HepG2 (cell line): ENCODE results near the gene SEPTIN3. TPM values are rescaled to one million over a fixed set of nuclear protein-coding genes. Genes with fewer than 3 reads are reported as not detected.

Experiments used
- ATAC-seq: fragments of 200-7000 bp; cut with Tn5 transposase; 3 replicates; pipeline ENCODE4 v1.9.1; 2020; ENCODE audit warnings: mild to moderate bottlenecking, moderate library complexity
- BruUV-seq: library from RNA; stranded (reverse); fragments of 400-500 nt; replicated peaks from 2 replicates; lab custom pipeline; 2021; lab: Mats Ljungman, UMichigan
- CTCF ChIA-PET: fragments of 300-600 bp; formaldehyde crosslinking; extraction: SDS; loops from one replicate; lab custom pipeline; 2021; ENCODE audit warnings: low total read pairs, inconsistent platforms, low intra/inter-chr PET ratio; lab: Yijun Ruan, JAX
- POLR2A ChIA-PET: fragments of 350-600 bp; sonication (Branson Sonifier 250); formaldehyde crosslinking; loops from one replicate; lab custom pipeline; 2020; ENCODE audit warnings: antibody characterized with exemption, inconsistent platforms; lab: Yijun Ruan, JAX
- DNase-seq: peaks from one replicate; pipeline ENCODE4 v3.0.0-alpha.2; 2015; ENCODE audit warnings: low spot score
- FAIRE-seq: peaks from 3 replicates; lab custom pipeline; 2011; peaks lifted over from hg19 to GRCh38; lab: Jason Lieb, UNC
- H2AFZ ChIP-seq: one replicate; pipeline ENCODE4 v1.6.1; 2011; ENCODE audit warnings: low read length, inconsistent platforms
- H3K27ac ChIP-seq: fragments of 300-600 bp; 3 replicates; pipeline ENCODE4 v1.8.0; 2011; ENCODE audit warnings: mixed run types, mild to moderate bottlenecking, mixed read lengths, low read length, inconsistent platforms; ENCODE audit not compliant: insufficient read depth; ENCODE audit errors: extremely low read length
- H3K27me3 ChIP-seq, 2 experiments: fragments of 200-600 bp in 1 of 2; 2 replicates in 1 of 2; 3 replicates in 1 of 2; pipeline versions ENCODE4 v1.6.0 to v1.8.0; 2011; ENCODE audit warnings: low read length in 2 of 2, mild to moderate bottlenecking in 2 of 2, moderate library complexity in 2 of 2, inconsistent platforms in 1 of 2; ENCODE audit not compliant: insufficient read depth in 2 of 2, control insufficient read depth in 1 of 2
- H3K36me3 ChIP-seq, 2 experiments: fragments of 200-600 bp in 1 of 2; replicated peaks in 1 of 2; 2 replicates in 1 of 2; 3 replicates in 1 of 2; pipeline versions ENCODE4 v1.5.1 to v1.8.0; 2011; ENCODE audit warnings: low read length in 2 of 2, inconsistent platforms in 1 of 2; ENCODE audit not compliant: insufficient read depth in 2 of 2, control insufficient read depth in 1 of 2
- H3K4me1 ChIP-seq: 2 replicates; pipeline ENCODE4 v1.5.1; 2012; ENCODE audit warnings: low read length, inconsistent platforms; ENCODE audit not compliant: insufficient read depth
- H3K4me2 ChIP-seq: 2 replicates; pipeline ENCODE4 v1.6.0; 2011; ENCODE audit warnings: low read depth, low read length, inconsistent platforms
- H3K4me3 ChIP-seq, 3 experiments: fragments of 200-600 bp in 1 of 3; sonication (generic), shearing (Covaris generic) in 1 of 3; replicated peaks in 1 of 3; 2 replicates each; pipeline ENCODE4 v1.5.1; 2011 to 2016; ENCODE audit warnings: low read length in 3 of 3, inconsistent platforms in 2 of 3, low read depth in 2 of 3, mild to moderate bottlenecking in 2 of 3, control low read depth in 1 of 3, mixed read lengths in 1 of 3; ENCODE audit not compliant: insufficient read depth in 1 of 3
- H3K79me2 ChIP-seq: one replicate; pipeline ENCODE4 v1.6.1; 2011; ENCODE audit warnings: low read length, inconsistent platforms; ENCODE audit not compliant: insufficient read depth
- H3K9ac ChIP-seq: 2 replicates; pipeline ENCODE4 v1.6.0; 2011; ENCODE audit warnings: mild to moderate bottlenecking, low read depth, low read length, inconsistent platforms; ENCODE audit not compliant: insufficient read depth
- H3K9me3 ChIP-seq: 2 replicates; pipeline ENCODE4 v1.5.1; 2012; ENCODE audit warnings: mild to moderate bottlenecking, low read length
- H4K20me1 ChIP-seq: 2 replicates; pipeline ENCODE4 v1.6.0; 2011; ENCODE audit warnings: inconsistent platforms, mild to moderate bottlenecking, low read length, moderate library complexity; ENCODE audit not compliant: insufficient read depth
- DNMT3B ChIP-seq: conservative IDR thresholded peaks from 2 replicates; pipeline ENCODE4 v1.6.1; 2016; ENCODE audit warnings: missing biosample characterization, control low read depth
- FOXO1 ChIP-seq: sonication (generic); formaldehyde crosslinking; IDR thresholded peaks from 2 replicates; pipeline ENCODE4 v1.4.0; 2020; ENCODE audit warnings: missing genetic modification reagents
- HES4 ChIP-seq: sonication (generic); formaldehyde crosslinking; IDR thresholded peaks from 2 replicates; pipeline ENCODE4 v1.9.0; 2021; ENCODE audit warnings: mild to moderate bottlenecking, missing genetic modification reagents, borderline replicate concordance
- IKZF1 ChIP-seq: fragments of 450-650 bp; IDR thresholded peaks from 2 replicates; pipeline ENCODE4 v1.7.1; 2016
- IRX3 ChIP-seq: sonication (generic); formaldehyde crosslinking; IDR thresholded peaks from 2 replicates; pipeline ENCODE4 v1.8.1; 2023; ENCODE audit warnings: mild to moderate bottlenecking, low read depth, missing genetic modification reagents, borderline replicate concordance
- MTA3 ChIP-seq: sonication (generic); formaldehyde crosslinking; IDR thresholded peaks from 2 replicates; pipeline ENCODE4 v1.4.0; 2020; ENCODE audit warnings: missing genetic modification reagents
- PHF21A ChIP-seq: sonication (generic); formaldehyde crosslinking; IDR thresholded peaks from 2 replicates; pipeline ENCODE4 v1.5.0; 2020; ENCODE audit warnings: mild to moderate bottlenecking, missing genetic modification reagents
- RARG ChIP-seq: sonication (generic); formaldehyde crosslinking; IDR thresholded peaks from 2 replicates; pipeline ENCODE4 v1.4.0; 2020; ENCODE audit warnings: low read depth, mild to moderate bottlenecking, missing genetic modification reagents
- RFXAP ChIP-seq: sonication (generic); formaldehyde crosslinking; IDR thresholded peaks from 2 replicates; pipeline ENCODE4 v1.4.0; 2020; ENCODE audit warnings: missing genetic modification reagents, borderline replicate concordance
- XRCC5 ChIP-seq: fragments of 200-400 bp; formaldehyde crosslinking; optimal IDR thresholded peaks from 2 replicates; pipeline ENCODE3; 2017; ENCODE audit warnings: mild to moderate bottlenecking, low read length
- ZFP36L1 ChIP-seq: sonication (generic); formaldehyde crosslinking; IDR thresholded peaks from 2 replicates; pipeline ENCODE4 v1.8.0; 2022; ENCODE audit warnings: mild to moderate bottlenecking, missing genetic modification reagents, moderate library complexity
- ZNF44 ChIP-seq: sonication (generic); formaldehyde crosslinking; IDR thresholded peaks from 2 replicates; pipeline ENCODE4 v1.5.1; 2020; ENCODE audit warnings: mild to moderate bottlenecking, missing genetic modification reagents
- ZNF589 ChIP-seq: sonication (generic); formaldehyde crosslinking; conservative IDR thresholded peaks from 2 replicates; pipeline ENCODE4 v1.8.0; 2022; ENCODE audit warnings: mild to moderate bottlenecking, moderate library complexity, missing genetic modification reagents
- WGBS: methylation state at CpG from one replicate; pipeline ENCODE4 v1.1.6; 2017; ENCODE audit warnings: low lambda C conversion rate; 5-methylcytosine and 5-hydroxymethylcytosine counted together
- in situ Hi-C: cut with HindIII; loops from 2 replicates; pipeline ENCODE4 v1.10.0; 2017; ENCODE audit warnings: low pct_unique_long_range_greater_than_20kb; ENCODE audit not compliant: extremely low pct_ligation_motif_present
- intact Hi-C: fragments of 100-400 bp; cut with micrococcal nuclease; formaldehyde crosslinking; loops from one replicate; pipeline ENCODE4 v1.10.0; 2022; ENCODE audit not compliant: unreplicated experiment
- polyA plus RNA-seq, 8 experiments: library from polyadenylated mRNA; depleted of rRNA in 3 of 8; stranded (reverse) in 7 of 8; unstranded in 1 of 8; fragments of >200 nt; fragmentation: Illumina TruSeq in 4 of 8; extraction: Trizol in 4 of 8; gene quantifications; 2 replicates each; pipeline versions ENCODE4 v1.2.1 to v1.2.3, GENCODE V29; 2011 to 2016; ENCODE audit warnings: low read depth in 4 of 8, missing spikeins in 1 of 8, mixed read lengths in 1 of 8; ENCODE audit not compliant: insufficient read depth in 1 of 8
- total RNA-seq, 5 experiments: library from RNA; depleted of rRNA; stranded (reverse); fragments of >200 nt; fragmentation: Illumina TruSeq; extraction: Trizol; gene quantifications; 2 replicates each; pipeline ENCODE4 v1.2.3, GENCODE V29; 2016; ENCODE audit warnings: low read depth in 1 of 5
- TF ChIP-seq, protein P1 (sequence below): sonication (generic); formaldehyde crosslinking; IDR thresholded peaks from 2 replicates; pipeline ENCODE4 v1.5.0; 2020; ENCODE audit warnings: missing genetic modification reagents
- TF ChIP-seq, protein P2 (sequence below): fragments of 450-650 bp; IDR thresholded peaks from 2 replicates; pipeline ENCODE4 v1.6.1; 2017
- TF ChIP-seq, protein P3 (sequence below): sonication (generic); formaldehyde crosslinking; IDR thresholded peaks from 2 replicates; pipeline ENCODE4 v1.5.0; 2020; ENCODE audit warnings: mild to moderate bottlenecking, missing genetic modification reagents
- TF ChIP-seq, protein P4 (sequence below): sonication (generic); formaldehyde crosslinking; IDR thresholded peaks from 2 replicates; pipeline ENCODE4 v1.5.1; 2020; ENCODE audit warnings: mild to moderate bottlenecking, missing genetic modification reagents
- TF ChIP-seq, protein P5 (sequence below): sonication (generic); formaldehyde crosslinking; IDR thresholded peaks from 2 replicates; pipeline ENCODE4 v1.8.1; 2023; ENCODE audit warnings: mild to moderate bottlenecking, missing genetic modification reagents

The SEPTIN3 gene
- total and polyA plus RNA-seq, 2 of the 13 experiments (the other 11 are each of a cell fraction or from before 2014, with no cell fraction given) = 0.04 TPM; not detected in 1

DNA sequence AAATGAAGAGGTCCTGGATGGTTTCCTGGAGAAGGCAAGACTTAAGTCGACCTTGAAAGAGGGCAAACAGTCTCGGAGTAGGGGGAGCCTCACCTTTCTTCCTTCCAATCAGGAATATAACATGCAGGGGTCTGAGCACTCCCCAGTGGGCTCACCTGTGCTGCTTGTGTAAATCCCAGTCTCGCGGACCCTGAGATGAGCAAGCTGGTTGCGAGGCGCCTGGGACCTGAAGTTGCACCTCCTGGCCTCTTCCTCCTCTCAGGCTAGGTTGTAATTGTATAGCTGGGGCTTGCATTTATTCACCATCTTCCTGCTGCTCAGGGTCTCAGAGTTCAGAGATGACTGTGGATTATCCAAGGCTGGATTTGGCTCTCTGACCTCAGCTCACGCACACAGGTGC lies 21.9 kb downstream of the SEPTIN3 start:
- ChIA-PET CTCF (no interaction called here), POLR2A (no interaction called here)
- Histone ChIP-seq H2AFZ (no peak overlapping the region), H3K79me2 (no peaks in the 10 kb centered on the region), H3K4me3 (no peak overlapping the region), H3K36me3 (no peaks in the 10 kb centered on the region), H3K4me1 (no peaks in the 10 kb centered on the region), H3K9ac (no peak overlapping the region), H4K20me1 (no peaks in the 10 kb centered on the region), H3K9me3 (no peaks in the 10 kb centered on the region), H3K27me3 (peaks cover 0 to 35% of the 10 kb centered on the region in 2 experiments; a peak in 4 of 5 replicates), H3K4me2 (no peak overlapping the region), H3K27ac (no peak overlapping the region)
- WGBS = 13% methylated on average over 3 of the region's 7 CpGs
- in situ Hi-C loops (no loop called here), intact Hi-C loops (no loop called here)
- BruUV-seq = no TSS peak
- FAIRE-seq (no peak), DNase-seq (no peak), ATAC-seq (no peak)
- TF ChIP-seq MTA3 (CRISPR knock-in tag) (no peak), IRX3 (CRISPR knock-in tag) (no peak), RARG (CRISPR knock-in tag) (no peak), ZNF589 (CRISPR knock-in tag) (no peak), RFXAP (CRISPR knock-in tag) (no peak), IKZF1 (no peak), ZFP36L1 (CRISPR knock-in tag) (no peak), PHF21A (CRISPR knock-in tag) (no peak), ZNF44 (no peak), XRCC5 (no peak), FOXO1 (CRISPR knock-in tag) (no peak), HES4 (CRISPR knock-in tag) (no peak), DNMT3B (no peak)
- TF ChIP-seq, protein P1, sequence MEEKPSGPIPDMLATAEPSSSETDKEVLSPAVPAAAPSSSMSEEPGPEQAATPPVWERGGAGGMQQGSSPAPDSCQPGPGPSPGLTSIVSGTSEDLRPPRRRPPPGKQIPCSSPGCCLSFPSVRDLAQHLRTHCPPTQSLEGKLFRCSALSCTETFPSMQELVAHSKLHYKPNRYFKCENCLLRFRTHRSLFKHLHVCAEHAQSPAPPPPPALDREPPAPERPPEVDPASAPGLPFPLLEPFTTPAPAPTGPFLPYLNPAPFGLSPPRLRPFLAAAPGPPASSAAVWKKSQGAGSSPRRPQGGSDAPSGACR (CRISPR knock-in tag) = no peak
- TF ChIP-seq, protein P2, sequence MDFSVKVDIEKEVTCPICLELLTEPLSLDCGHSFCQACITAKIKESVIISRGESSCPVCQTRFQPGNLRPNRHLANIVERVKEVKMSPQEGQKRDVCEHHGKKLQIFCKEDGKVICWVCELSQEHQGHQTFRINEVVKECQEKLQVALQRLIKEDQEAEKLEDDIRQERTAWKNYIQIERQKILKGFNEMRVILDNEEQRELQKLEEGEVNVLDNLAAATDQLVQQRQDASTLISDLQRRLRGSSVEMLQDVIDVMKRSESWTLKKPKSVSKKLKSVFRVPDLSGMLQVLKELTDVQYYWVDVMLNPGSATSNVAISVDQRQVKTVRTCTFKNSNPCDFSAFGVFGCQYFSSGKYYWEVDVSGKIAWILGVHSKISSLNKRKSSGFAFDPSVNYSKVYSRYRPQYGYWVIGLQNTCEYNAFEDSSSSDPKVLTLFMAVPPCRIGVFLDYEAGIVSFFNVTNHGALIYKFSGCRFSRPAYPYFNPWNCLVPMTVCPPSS = no peak
- TF ChIP-seq, protein P3, sequence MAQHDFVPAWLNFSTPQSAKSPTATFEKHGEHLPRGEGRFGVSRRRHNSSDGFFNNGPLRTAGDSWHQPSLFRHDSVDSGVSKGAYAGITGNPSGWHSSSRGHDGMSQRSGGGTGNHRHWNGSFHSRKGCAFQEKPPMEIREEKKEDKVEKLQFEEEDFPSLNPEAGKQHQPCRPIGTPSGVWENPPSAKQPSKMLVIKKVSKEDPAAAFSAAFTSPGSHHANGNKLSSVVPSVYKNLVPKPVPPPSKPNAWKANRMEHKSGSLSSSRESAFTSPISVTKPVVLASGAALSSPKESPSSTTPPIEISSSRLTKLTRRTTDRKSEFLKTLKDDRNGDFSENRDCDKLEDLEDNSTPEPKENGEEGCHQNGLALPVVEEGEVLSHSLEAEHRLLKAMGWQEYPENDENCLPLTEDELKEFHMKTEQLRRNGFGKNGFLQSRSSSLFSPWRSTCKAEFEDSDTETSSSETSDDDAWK (CRISPR knock-in tag) = no peak
- TF ChIP-seq, protein P4, sequence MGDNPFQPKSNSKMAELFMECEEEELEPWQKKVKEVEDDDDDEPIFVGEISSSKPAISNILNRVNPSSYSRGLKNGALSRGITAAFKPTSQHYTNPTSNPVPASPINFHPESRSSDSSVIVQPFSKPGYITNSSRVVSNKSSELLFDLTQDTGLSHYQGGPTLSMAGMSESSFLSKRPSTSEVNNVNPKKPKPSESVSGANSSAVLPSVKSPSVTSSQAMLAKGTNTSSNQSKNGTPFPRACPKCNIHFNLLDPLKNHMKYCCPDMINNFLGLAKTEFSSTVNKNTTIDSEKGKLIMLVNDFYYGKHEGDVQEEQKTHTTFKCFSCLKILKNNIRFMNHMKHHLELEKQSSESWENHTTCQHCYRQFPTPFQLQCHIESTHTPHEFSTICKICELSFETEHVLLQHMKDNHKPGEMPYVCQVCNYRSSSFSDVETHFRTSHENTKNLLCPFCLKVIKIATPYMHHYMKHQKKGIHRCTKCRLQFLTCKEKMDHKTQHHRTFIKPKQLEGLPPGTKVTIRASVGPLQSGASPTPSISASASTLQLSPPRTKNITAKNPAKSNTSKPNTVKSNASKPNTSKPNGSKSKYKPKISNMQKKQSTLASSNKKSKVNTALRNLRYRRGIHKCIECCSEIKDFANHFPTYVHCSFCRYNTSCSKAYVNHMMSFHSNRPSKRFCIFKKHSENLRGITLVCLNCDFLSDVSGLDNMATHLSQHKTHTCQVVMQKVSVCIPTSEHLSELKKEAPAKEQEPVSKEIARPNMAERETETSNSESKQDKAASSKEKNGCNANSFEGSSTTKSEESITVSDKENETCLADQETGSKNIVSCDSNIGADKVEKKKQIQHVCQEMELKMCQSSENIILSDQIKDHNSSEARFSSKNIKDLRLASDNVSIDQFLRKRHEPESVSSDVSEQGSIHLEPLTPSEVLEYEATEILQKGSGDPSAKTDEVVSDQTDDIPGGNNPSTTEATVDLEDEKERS = no peak
- TF ChIP-seq, protein P5, sequence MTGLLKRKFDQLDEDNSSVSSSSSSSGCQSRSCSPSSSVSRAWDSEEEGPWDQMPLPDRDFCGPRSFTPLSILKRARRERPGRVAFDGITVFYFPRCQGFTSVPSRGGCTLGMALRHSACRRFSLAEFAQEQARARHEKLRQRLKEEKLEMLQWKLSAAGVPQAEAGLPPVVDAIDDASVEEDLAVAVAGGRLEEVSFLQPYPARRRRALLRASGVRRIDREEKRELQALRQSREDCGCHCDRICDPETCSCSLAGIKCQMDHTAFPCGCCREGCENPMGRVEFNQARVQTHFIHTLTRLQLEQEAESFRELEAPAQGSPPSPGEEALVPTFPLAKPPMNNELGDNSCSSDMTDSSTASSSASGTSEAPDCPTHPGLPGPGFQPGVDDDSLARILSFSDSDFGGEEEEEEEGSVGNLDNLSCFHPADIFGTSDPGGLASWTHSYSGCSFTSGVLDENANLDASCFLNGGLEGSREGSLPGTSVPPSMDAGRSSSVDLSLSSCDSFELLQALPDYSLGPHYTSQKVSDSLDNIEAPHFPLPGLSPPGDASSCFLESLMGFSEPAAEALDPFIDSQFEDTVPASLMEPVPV (CRISPR knock-in tag) = no peak
